Cardiac muscle cell (in vitro differentiated cells and primary cell): ENCODE measurements around the gene PIP4K2C. TPM values are rescaled to one million over a fixed set of nuclear protein-coding genes. Genes with fewer than 3 reads are reported as not detected.
"Not testable (repeated sequence)": the region's sequence is repeated elsewhere in the genome, so short reads cannot be mapped to it uniquely, and the experiment has no call there.

Experiments
- DNase-seq, 2 donors: peaks; one replicate each; pipeline versions ENCODE4 v3.0.0 to v3.0.0-alpha.2; 2010 to 2017; ENCODE audit warnings: low read depth in 1 of 2, low spot score in 1 of 2
- H3K27ac ChIP-seq: fragments of 200-600 bp; sonication (generic); 2 replicates; pipeline ENCODE4 v1.5.1; 2016
- H3K27me3 ChIP-seq: fragments of 200-600 bp; sonication (generic); 2 replicates; pipeline ENCODE4 v1.6.0; 2016; ENCODE audit warnings: control low read depth
- H3K36me3 ChIP-seq: fragments of 200-600 bp; sonication (generic); 2 replicates; pipeline ENCODE4 v1.5.1; 2016; ENCODE audit warnings: control low read depth
- H3K4me1 ChIP-seq: fragments of 200-600 bp; sonication (generic); 2 replicates; pipeline ENCODE4 v1.8.1; 2017; ENCODE audit warnings: low read depth, mild to moderate bottlenecking, mixed run types
- H3K4me3 ChIP-seq: fragments of 200-600 bp; sonication (generic); 2 replicates; pipeline ENCODE4 v1.5.1; 2016; ENCODE audit warnings: mild to moderate bottlenecking
- H3K9me3 ChIP-seq: fragments of 200-600 bp; sonication (generic); 2 replicates; pipeline ENCODE4 v1.5.1; 2017; ENCODE audit warnings: low read depth, mild to moderate bottlenecking, control low read depth
- polyA plus RNA-seq: library from polyadenylated mRNA; unstranded; fragments of >200 nt; fragmentation: Nextera tagmentation; extraction: Ambion mirVana; gene quantifications from 2 replicates; pipeline ENCODE4 v1.2.1, GENCODE V29; 2016
- total RNA-seq: library from RNA; depleted of rRNA; stranded (reverse); fragments of >200 nt; gene quantifications from 2 replicates; pipeline ENCODE4 v1.2.3, GENCODE V29; 2016
- TF ChIP-seq, protein P1 (sequence below): IDR thresholded peaks from 2 replicates; pipeline ENCODE4 v1.5.1; 2012; ENCODE audit warnings: low read depth, mild to moderate bottlenecking, low read length

PIP4K2C gene
- total and polyA plus RNA-seq, 2 experiments from 2014 or later = 15.1 to 25.5 TPM

DNA sequence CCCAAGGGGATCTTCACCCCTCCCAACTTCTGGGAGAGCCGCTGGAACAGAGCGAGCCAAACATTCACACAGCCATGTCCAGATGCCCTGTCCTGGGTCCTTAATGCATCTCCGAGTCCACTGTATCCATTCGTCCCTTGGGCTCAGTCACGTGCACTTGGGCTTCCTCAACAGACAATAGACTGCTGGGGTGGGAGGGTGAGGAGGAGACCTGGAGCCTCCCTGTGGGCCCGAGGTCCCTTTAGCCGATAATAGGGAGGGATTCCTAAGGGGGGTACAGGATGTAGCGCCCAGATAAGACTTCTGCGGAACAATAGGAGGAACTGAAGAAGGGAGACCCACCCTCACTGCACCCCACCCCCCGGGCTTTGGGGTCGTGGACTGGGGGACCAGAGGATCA is 26.9 kb downstream of the PIP4K2C start:
- no peaks in the 10 kb centered on the region for H3K9me3 ChIP-seq
- no peak overlapping the region for H3K27ac ChIP-seq
- H3K4me1 ChIP-seq = peaks cover 5% of the 10 kb centered on the region
- no peaks in the 10 kb centered on the region for H3K36me3 ChIP-seq
- peaks cover 81% of the 10 kb centered on the region for H3K27me3 ChIP-seq
- no peak for DNase-seq
- no peak overlapping the region for H3K4me3 ChIP-seq
- TF ChIP-seq, protein P1, sequence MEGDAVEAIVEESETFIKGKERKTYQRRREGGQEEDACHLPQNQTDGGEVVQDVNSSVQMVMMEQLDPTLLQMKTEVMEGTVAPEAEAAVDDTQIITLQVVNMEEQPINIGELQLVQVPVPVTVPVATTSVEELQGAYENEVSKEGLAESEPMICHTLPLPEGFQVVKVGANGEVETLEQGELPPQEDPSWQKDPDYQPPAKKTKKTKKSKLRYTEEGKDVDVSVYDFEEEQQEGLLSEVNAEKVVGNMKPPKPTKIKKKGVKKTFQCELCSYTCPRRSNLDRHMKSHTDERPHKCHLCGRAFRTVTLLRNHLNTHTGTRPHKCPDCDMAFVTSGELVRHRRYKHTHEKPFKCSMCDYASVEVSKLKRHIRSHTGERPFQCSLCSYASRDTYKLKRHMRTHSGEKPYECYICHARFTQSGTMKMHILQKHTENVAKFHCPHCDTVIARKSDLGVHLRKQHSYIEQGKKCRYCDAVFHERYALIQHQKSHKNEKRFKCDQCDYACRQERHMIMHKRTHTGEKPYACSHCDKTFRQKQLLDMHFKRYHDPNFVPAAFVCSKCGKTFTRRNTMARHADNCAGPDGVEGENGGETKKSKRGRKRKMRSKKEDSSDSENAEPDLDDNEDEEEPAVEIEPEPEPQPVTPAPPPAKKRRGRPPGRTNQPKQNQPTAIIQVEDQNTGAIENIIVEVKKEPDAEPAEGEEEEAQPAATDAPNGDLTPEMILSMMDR = no peak

DNA sequence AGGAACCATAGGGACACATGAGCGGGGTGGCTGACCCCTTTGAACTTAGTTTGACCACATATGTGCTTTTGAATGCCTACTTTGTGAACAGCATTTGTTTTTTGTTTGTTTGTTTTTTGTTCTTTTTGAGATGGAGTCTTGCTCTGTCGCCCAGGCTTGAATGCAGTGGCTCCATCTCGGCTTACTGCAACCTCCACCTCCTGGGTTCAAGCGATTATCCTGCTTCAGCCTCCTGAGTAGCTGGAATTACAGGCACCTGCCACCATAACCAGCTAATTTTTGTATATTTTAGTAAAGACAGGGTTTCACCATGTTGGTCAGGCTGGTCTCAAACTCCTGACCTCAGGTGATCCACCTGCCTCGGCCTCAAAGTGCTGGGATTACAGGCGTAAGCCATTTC is 27.4 kb downstream of the PIP4K2C start:
- H3K27me3 ChIP-seq = peaks cover 86% of the 10 kb centered on the region
- H3K4me3 ChIP-seq, H3K4me1 ChIP-seq: not testable (repeated sequence)

DNA sequence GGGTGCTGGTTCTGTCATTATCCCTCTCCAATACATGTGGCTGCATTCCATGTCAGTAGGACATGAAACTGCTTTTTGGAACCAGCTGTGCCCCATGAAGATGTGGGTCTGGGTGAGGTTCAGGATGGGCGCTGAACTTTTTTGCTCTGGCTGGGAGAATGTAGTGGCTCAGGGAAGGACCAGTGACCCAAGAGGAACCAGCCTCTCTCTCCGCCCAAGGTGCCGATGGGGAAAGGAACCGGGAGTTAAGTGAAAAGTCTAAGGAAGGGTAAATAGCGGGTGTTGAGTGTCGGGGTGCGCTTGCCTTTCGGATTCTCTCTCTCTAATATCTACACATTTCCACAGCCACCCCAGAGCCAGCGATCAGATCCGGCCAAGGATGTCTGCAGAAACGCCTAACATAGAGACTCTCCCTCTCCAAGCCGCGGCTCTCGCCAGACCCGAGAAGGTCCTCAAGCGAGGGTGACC is 28.0 kb downstream of the PIP4K2C start:
- no peaks in the 10 kb centered on the region for H3K36me3 ChIP-seq
- H3K27me3 ChIP-seq = peaks cover 87% of the 10 kb centered on the region
- peak in 1 of 2 donors; percentile 34 for DNase-seq
- H3K4me3 ChIP-seq = no peak overlapping the region
- TF ChIP-seq, protein P1 = no peak
- H3K27ac ChIP-seq = no peak overlapping the region
- no peaks in the 10 kb centered on the region for H3K9me3 ChIP-seq
- peaks cover 5% of the 10 kb centered on the region for H3K4me1 ChIP-seq

More for the DNA sequence above, 27.4 kb downstream of the PIP4K2C start:
- not testable (repeated sequence) for DNase-seq, H3K27ac ChIP-seq, H3K36me3 ChIP-seq, H3K9me3 ChIP-seq

DNA sequence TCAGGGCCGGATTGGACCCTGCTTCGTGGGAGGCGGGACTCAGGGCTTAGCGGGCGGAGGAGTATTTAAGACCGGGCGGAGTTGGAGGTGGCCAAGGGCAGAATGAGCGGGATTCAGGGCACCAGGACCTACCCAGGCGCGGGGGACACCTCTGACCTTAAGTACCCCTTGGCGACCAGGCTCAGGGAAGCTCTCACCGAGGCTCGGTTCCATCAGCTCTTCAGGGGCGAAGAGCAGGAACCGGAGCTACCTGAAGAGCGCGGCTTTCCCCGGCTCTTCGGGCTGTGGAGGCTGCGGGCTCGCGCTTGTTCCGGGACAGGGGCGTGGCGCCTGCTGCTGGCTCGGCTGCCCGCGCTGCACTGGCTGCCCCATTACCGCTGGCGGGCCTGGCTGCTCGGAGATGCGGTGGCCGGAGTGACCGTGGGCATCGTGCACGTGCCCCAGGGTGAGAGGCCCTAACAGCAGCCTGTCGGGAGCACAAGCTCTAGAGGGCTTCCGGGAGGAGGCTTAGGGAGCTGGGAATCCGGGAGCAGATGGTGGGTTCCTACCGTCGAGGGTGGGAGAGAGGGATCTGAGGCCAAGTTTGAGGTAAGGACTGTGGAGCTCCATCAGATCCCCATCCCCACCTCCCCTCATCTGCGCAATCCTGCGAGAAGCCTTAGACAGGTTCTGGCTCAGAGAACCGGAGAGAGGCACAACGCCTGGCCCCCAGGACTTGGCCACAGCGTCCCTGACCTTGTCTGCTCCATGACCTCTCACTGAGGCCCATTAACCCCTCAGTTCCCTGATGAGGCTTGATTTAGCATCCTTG is 28.6 kb downstream of the PIP4K2C start:
- Histone ChIP-seq H3K4me1 (peaks cover 5% of the 10 kb centered on the region), H3K36me3 (no peaks in the 10 kb centered on the region), H3K9me3 (no peaks in the 10 kb centered on the region), H3K27ac (no peak overlapping the region), H3K27me3 (peaks cover 93% of the 10 kb centered on the region), H3K4me3 (no peak overlapping the region)
- DNase-seq = peak in 1 of 2 donors; percentile 31
- TF ChIP-seq, protein P1 = no peak

DNA sequence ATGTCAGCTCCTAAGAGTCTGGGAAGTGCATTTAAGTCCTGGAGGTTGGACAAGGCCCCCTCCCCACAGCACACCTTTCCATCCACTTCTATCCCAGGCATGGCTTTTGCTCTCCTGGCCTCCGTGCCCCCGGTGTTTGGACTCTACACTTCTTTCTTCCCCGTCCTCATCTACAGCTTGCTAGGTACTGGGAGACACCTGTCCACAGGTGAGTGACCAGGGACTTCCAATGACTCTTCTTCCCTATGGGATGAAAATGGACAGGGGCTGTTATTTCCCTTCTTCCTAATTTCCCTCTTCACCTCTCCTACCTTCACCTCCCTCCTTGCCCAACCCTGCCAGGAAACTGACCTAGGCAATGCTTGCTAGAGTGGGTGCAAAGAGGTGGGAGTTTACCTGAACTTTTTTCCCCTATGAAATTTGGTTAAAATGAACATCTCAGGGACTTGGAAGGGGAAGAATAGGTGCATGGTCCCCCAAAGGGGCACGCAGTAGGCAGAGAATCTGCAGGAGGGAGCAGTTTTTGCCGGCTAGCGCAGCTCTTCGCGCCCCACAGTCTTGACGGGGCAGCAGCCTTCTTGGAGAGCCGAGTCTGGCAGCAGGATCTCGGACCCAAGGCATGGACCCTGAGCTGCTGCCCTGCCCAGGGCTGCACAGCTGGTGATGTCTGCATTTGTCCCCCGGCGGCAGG is 29.4 kb downstream of the PIP4K2C start:
- no peak overlapping the region for H3K27ac ChIP-seq
- no peaks in the 10 kb centered on the region for H3K9me3 ChIP-seq
- no peak overlapping the region for H3K4me3 ChIP-seq
- TF ChIP-seq, protein P1 = no peak
- peaks cover 100% of the 10 kb centered on the region for H3K27me3 ChIP-seq
- no peak for DNase-seq
- no peaks in the 10 kb centered on the region for H3K36me3 ChIP-seq
- H3K4me1 ChIP-seq = peaks cover 5% of the 10 kb centered on the region

DNA sequence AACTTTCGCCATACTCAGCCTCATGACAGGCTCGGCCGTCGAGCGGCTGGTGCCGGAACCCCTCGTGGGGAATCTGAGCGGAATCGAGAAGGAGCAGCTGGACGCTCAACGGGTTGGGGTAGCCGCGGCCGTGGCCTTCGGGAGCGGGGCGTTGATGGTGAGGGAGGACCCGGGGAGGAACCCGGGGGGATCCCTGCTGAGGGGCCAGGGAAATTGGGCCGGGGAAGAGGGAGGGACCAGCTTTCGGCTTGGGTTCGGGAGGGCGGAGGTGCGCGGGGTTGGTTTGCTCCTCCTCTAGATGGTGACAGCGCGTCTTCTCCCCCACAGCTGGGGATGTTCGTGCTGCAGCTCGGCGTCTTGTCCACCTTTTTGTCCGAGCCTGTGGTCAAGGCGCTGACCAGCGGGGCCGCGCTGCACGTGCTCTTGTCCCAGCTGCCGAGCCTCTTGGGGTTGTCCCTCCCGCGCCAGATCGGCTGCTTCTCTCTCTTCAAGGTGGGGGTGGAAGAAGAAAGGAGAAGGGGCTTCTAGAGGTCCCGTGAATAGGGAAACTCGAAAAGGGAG is 30.0 kb downstream of the PIP4K2C start:
- Histone ChIP-seq H3K36me3 (no peaks in the 10 kb centered on the region), H3K9me3 (no peaks in the 10 kb centered on the region), H3K27me3 (peaks cover 100% of the 10 kb centered on the region), H3K27ac (no peak overlapping the region), H3K4me1 (peaks cover 5% of the 10 kb centered on the region), H3K4me3 (peak overlapping the region; percentile 27)
- DNase-seq = no peak
- TF ChIP-seq, protein P1 = no peak
